GM18511 (cell line): ENCODE measurements around the gene EFCAB8.

ENCODE experiments used
- ATAC-seq: cut with Tn5 transposase; IDR thresholded peaks from one replicate; pipeline ENCODE4 v1.9.1; 2021; ENCODE audit warnings: mild to moderate bottlenecking, moderate library complexity; ENCODE audit not compliant: unreplicated experiment

Gene EFCAB8

DNA sequence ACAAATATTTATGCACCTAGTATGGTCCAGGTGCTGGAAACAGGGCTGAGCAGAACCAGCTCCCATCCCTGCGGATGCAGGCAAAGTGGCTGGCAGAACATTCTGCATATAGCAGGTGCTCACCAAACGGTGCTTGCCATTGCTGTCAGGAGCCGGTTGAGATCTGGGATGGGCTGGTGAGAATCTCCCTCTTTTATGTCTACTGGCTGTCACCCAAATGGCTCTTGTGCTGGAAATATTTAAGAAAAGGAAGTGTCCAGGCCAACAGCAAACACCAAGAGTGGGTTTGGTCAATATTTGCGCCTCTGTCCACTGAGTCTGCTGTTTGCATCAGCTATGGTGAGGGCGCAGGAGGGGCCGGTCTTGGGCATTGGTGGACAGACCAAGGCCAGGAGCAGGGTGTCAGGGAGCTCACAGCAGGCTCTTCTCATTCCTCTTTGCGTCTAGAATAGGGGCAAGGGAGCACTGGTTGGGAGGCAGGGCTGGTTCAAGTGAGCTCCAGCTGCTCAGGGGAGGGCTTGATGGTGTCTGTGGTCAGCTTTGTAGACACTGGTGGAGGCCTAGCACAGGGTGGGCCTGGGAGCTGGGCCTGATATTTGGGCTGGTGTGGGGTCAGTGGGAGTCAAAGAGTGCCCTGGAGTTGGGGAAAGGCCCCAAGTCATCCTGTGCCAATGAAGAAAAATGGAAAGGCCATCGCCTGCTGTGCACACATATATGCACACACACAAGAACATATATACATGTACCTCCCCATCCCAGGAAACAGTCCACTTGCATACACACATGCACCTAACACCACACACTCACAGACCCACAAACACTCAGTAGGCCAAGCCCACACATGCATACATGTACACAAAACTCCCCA, 147.4 kb downstream of the EFCAB8 start:
- ATAC-seq, result no peak

GRCh38 chr20:33006776-33007375, 148.2 kb downstream of the EFCAB8 start:
- no peak for ATAC-seq

DNA sequence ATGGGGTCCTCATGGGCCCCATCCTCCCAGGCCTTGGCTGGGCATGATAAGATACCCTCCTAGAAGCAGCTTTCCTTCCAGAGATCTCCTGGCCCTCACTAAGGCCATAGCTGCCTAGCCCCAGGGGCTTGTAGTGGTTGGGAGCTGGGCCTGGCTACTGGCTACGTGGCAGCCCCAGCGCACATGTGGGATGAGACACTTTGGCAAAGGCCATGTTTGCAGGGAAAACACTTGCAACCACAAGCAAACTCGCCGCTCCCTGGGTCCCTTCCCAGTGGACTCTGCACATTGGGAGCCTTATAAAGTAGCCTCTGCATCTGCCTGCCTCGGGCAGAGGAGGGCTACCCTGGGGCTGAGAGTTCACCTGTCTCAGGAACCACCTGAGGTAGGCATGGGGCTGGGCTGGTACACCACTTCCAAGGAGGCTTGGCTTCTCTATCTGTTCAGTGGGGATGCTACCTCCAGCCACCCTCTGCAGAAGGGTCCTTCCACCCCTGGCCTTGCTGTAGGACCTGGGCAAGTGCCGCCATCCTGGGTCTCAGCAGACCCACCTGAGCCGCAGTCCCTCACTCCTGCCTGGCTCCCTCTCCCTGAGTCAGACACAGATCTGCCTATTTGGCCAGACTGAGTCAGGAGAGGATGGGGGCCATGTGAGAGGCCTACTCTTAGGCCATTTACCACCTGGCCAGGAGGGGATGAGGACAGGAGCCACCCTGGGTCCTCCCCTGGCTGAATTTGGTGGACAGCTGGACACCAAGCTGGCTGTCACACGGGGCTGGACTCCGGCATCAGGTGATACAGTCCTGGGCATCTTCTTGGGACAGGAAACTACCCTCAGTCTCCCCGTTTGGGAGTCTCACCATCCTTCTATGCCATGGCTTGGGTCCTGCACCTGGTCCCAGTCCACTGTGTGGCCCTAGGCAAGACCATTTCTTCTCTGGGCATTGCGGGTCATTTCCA, 148.9 kb downstream of the EFCAB8 start, which contains the start of gene BPIFB2:
Gene BPIFB2 (plus strand): TSS at position 329 of the 960 bp plus-strand sequence. CDS start 871 bp downstream, outside the sequence.
- ATAC-seq, result no peak

DNA sequence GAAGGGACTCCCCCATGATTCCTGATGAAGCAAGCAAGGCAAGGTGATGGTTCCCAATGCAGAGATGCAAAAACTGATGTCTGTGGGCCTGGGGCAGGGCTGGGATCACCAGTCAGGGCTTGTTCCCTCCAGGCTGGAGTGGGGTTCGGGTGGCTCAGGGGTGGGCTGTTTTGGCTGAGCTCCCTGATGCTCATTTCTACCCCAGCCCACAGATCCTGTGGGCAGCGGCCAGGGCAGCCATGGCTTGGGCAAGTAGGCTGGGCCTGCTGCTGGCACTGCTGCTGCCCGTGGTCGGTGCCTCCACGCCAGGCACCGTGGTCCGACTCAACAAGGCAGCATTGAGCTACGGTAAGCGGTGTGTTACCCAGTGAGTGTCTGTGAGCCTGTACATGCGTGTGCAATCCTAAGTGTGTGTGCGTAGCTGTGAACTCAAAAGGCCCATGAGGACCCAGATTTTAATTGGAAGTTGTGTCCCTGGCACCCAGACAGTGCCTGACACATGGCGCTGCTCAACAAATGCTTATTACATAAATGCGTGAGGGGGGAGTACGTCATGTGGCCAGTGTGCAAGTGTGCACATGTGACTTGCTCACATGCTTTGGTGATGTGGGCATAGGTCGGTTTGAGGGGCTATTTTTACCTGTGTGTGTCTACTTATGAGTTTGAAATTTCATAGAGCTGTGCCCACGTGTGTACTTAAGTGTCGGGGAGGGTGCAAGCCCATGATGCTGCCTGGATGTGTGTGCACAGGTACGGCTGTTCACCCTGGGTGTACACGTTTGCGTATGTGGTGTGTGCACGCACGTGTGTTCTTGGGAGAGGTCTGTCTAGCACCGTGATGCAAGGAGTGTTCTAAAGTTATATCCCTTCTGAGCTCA, 149.9 kb downstream of the EFCAB8 start:
- ATAC-seq, result no peak

- ATAC-seq, result no peak
Measured at GRCh38 chr20:33009214-33010132, 150.8 kb downstream of the EFCAB8 start.

DNA sequence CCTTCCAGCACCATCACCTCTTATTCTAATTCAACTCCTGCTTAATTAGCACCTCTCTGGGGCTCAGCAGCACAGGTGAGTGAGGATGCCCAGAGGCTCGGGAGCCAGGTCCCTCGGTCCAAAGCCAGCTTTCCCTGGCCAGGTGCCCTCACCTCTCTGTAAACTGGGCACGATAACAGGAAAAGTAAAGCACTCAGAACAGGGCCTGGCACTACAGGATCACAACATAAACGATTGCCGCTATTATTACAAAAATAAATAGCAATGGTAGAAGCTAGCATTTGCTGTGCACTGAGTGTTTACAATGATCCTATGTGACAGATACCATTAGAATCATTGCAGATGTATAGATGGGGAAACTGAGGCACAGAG, 151.4 kb downstream of the EFCAB8 start:
- no peak for ATAC-seq

DNA sequence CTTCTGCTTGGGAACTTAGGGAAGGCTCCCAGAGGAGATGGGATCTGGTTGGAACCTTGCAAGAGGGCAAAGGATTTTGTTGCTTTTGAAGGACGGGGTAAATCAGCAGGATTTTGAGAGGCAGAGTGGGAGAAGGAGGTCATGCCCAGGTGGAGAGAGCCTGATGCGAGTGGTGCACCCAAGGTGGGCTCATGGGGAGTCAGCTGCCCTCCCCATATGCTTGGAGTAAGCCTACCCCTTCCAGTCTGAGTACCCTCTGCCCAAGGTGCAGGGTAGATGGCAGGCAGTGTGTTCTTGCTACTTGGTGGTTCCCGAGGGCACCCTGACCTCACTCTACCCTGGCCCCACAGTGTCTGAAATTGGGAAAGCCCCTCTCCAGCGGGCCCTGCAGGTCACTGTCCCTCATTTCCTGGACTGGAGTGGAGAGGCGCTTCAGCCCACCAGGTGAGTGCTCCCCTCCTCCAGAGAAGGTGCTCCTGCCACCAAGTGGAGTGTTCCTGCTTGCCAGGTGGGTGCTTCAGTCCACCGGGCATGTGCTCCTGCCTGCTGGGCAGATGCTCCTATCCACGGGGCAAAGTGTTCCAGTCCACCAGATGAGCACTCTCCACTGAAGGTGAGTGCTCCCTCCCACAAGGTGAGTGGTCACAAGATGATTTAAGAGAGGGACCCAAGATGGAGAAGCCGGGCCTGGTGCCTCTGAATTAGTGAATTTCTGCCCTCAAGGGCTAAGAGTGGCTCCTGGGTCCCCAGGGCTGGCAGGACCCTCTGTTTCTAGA, 152.1 kb downstream of the EFCAB8 start:
- no peak for ATAC-seq
